ENCODE data around the gene TTBK1.

Gene TTBK1

GRCh38 chr6:43269273-43270007 lies 26.2 kb downstream of the TTBK1 start:
- peak in 1 of 2 donors; percentile 29 for DNase-seq (ENCODE audit: low read depth in 2 of 2, low spot score in 1 of 2)

- no peak for DNase-seq (ENCODE audit: low read depth in 2 of 2, low spot score in 1 of 2)
Observed at GRCh38 chr6:43271103-43271815, 28.0 kb downstream of the TTBK1 start.

GRCh38 chr6:43271944-43272343 lies 28.7 kb downstream of the TTBK1 start:
- no peak for DNase-seq (ENCODE audit: low read depth in 2 of 2, low spot score in 1 of 2)

GRCh38 chr6:43273707-43274106 lies 30.4 kb downstream of the TTBK1 start:
- DNase-seq (ENCODE audit: low read depth in 2 of 2, low spot score in 1 of 2) = no peak

GRCh38 chr6:43274127-43274915 lies 31.0 kb downstream of the TTBK1 start:
- no peak for DNase-seq (ENCODE audit: low read depth in 2 of 2, low spot score in 1 of 2)

GRCh38 chr6:43274916-43275597 lies 31.8 kb downstream of the TTBK1 start:
- no peak for DNase-seq (ENCODE audit: low read depth in 2 of 2, low spot score in 1 of 2)

- DNase-seq (ENCODE audit: low read depth in 2 of 2, low spot score in 1 of 2) = no peak
Observed at GRCh38 chr6:43275801-43276576, 32.7 kb downstream of the TTBK1 start.

GRCh38 chr6:43276577-43277305 lies 33.5 kb downstream of the TTBK1 start:
- no peak for DNase-seq (ENCODE audit: low read depth in 2 of 2, low spot score in 1 of 2)

- DNase-seq (ENCODE audit: low read depth in 2 of 2, low spot score in 1 of 2) = no peak
Observed at GRCh38 chr6:43277306-43277642, 34.0 kb downstream of the TTBK1 start.

GRCh38 chr6:43277643-43278523 lies 34.6 kb downstream of the TTBK1 start:
- no peak for DNase-seq (ENCODE audit: low read depth in 2 of 2, low spot score in 1 of 2)

- DNase-seq (ENCODE audit: low read depth in 2 of 2, low spot score in 1 of 2) = no peak
Observed at GRCh38 chr6:43278524-43279078, 35.3 kb downstream of the TTBK1 start.

- no peak for DNase-seq (ENCODE audit: low read depth in 2 of 2, low spot score in 1 of 2)
Observed at GRCh38 chr6:43280234-43280633, 37.0 kb downstream of the TTBK1 start.

- DNase-seq (ENCODE audit: low read depth in 2 of 2, low spot score in 1 of 2) = no peak
Observed at GRCh38 chr6:43282060-43282459, 38.8 kb downstream of the TTBK1 start.

- no peak for DNase-seq (ENCODE audit: low read depth in 2 of 2, low spot score in 1 of 2)
Observed at GRCh38 chr6:43282636-43283513, 39.6 kb downstream of the TTBK1 start.

- DNase-seq (ENCODE audit: low read depth in 2 of 2, low spot score in 1 of 2) = no peak
Observed at GRCh38 chr6:43283514-43283901, 40.2 kb downstream of the TTBK1 start.

GRCh38 chr6:43283905-43284304 lies 40.6 kb downstream of the TTBK1 start:
- no peak for DNase-seq (ENCODE audit: low read depth in 2 of 2, low spot score in 1 of 2)

GRCh38 chr6:43284991-43285781 lies 41.9 kb downstream of the TTBK1 start:
- no peak for DNase-seq (ENCODE audit: low read depth in 2 of 2, low spot score in 1 of 2)
